MM.1S (cell line): ENCODE data around the gene IL19.

Experiments used
- DNase-seq: peaks from one replicate; pipeline ENCODE4 v3.0.0-alpha.2; 2015
- H2AFZ ChIP-seq: fragments of 300-600 bp; sonication (generic); 2 replicates; pipeline ENCODE4 v1.6.0; 2016; ENCODE audit warnings: antibody characterized with exemption, low read length
- H3F3A ChIP-seq: fragments of 300-600 bp; sonication (generic); 2 replicates; pipeline ENCODE4 v1.6.1; 2016; ENCODE audit warnings: mild to moderate bottlenecking, antibody characterized with exemption, low read length, moderate library complexity, mixed read lengths; ENCODE audit not compliant: insufficient read depth
- H3K27ac ChIP-seq: fragments of 300-600 bp; sonication (generic); 2 replicates; pipeline ENCODE4 v1.5.1; 2016; ENCODE audit warnings: mild to moderate bottlenecking, low read length
- H3K27me3 ChIP-seq: fragments of 300-600 bp; sonication (generic); replicated peaks from 2 replicates; pipeline ENCODE4 v1.6.0; 2016; ENCODE audit warnings: low read length; ENCODE audit not compliant: insufficient read depth
- H3K36me3 ChIP-seq: fragments of 300-600 bp; sonication (generic); replicated peaks from 2 replicates; pipeline ENCODE4 v1.6.1; 2016; ENCODE audit warnings: mild to moderate bottlenecking, low read length, mixed read lengths; ENCODE audit not compliant: insufficient read depth
- H3K4me1 ChIP-seq: fragments of 300-600 bp; sonication (generic); 2 replicates; pipeline ENCODE4 v1.6.1; 2016; ENCODE audit warnings: low read length, mixed read lengths
- H3K4me2 ChIP-seq: fragments of 300-600 bp; sonication (generic); 2 replicates; pipeline ENCODE4 v1.6.0; 2016; ENCODE audit warnings: low read depth, low read length
- H3K4me3 ChIP-seq: fragments of 300-600 bp; sonication (generic); 2 replicates; pipeline ENCODE4 v1.5.1; 2016; ENCODE audit warnings: low read length, mixed read lengths
- H3K79me2 ChIP-seq: fragments of 300-600 bp; sonication (generic); 2 replicates; pipeline ENCODE4 v1.6.1; 2016; ENCODE audit warnings: mixed run types, low read length, mixed read lengths
- H3K9ac ChIP-seq: fragments of 300-600 bp; sonication (generic); 2 replicates; pipeline ENCODE4 v1.6.1; 2016; ENCODE audit warnings: low read length, mixed read lengths
- H3K9me2 ChIP-seq: fragments of 300-600 bp; sonication (generic); replicated peaks from 2 replicates; pipeline ENCODE4 v1.6.1; 2016; ENCODE audit warnings: mild to moderate bottlenecking, low read length, mixed read lengths; ENCODE audit not compliant: insufficient read depth
- H3K9me3 ChIP-seq: fragments of 300-600 bp; sonication (generic); replicated peaks from 2 replicates; pipeline ENCODE4 v1.6.1; 2016; ENCODE audit warnings: mild to moderate bottlenecking, low read length, mixed read lengths; ENCODE audit not compliant: insufficient read depth
- H4K20me1 ChIP-seq: fragments of 300-600 bp; sonication (generic); 2 replicates; pipeline ENCODE4 v1.6.1; 2016; ENCODE audit warnings: mild to moderate bottlenecking, low read length, moderate library complexity, mixed read lengths; ENCODE audit not compliant: insufficient read depth
- CTCF ChIP-seq: fragments of 300-600 bp; sonication (generic); IDR thresholded peaks from 2 replicates; pipeline ENCODE4 v1.5.1; 2016; ENCODE audit warnings: antibody characterized with exemption, low read length, mixed read lengths
- EZH2 ChIP-seq: fragments of 300-600 bp; sonication (generic); optimal IDR thresholded peaks from 2 replicates; pipeline ENCODE3; 2017; ENCODE audit warnings: low read depth, mild to moderate bottlenecking, antibody characterized with exemption, low read length, mixed read lengths
- EZH2phosphoT487 ChIP-seq: fragments of 300-600 bp; sonication (generic); IDR thresholded peaks from 2 replicates; pipeline ENCODE4 v1.6.1; 2018; ENCODE audit warnings: antibody characterized with exemption, low read length

Gene IL19

GRCh38 chr1:206788487-206789050 is 18.0 kb downstream of the IL19 start:
- H3K27me3 ChIP-seq = no peaks in the 10 kb centered on the region
- no peaks in the 10 kb centered on the region for H4K20me1 ChIP-seq
- H3K4me3 ChIP-seq = no peak overlapping the region
- no peaks in the 10 kb centered on the region for H3K79me2 ChIP-seq
- H2AFZ ChIP-seq = no peak overlapping the region
- peaks cover 38% of the 10 kb centered on the region for H3K4me1 ChIP-seq
- H3F3A ChIP-seq = peaks cover 17% of the 10 kb centered on the region
- TF ChIP-seq CTCF (no peak), EZH2phosphoT487 (no peak), EZH2 (no peak)
- H3K9me2 ChIP-seq = no peaks in the 10 kb centered on the region
- no peak for DNase-seq
- no peak overlapping the region for H3K27ac ChIP-seq
- H3K9ac ChIP-seq = no peak overlapping the region
- H3K4me2 ChIP-seq = no peak overlapping the region
- no peaks in the 10 kb centered on the region for H3K36me3 ChIP-seq
- no peaks in the 10 kb centered on the region for H3K9me3 ChIP-seq

GRCh38 chr1:206790502-206791250 is 20.1 kb downstream of the IL19 start:
- H3K9me2 ChIP-seq = no peaks in the 10 kb centered on the region
- no peak for DNase-seq
- no peak overlapping the region for H2AFZ ChIP-seq
- no peaks in the 10 kb centered on the region for H3K79me2 ChIP-seq
- H3K9me3 ChIP-seq = no peaks in the 10 kb centered on the region
- H3K4me2 ChIP-seq = peak overlapping the region; percentile 58; the same call in 1 of the 2 replicates
- 0 out of 2 replicates have a peak, but pooled peaks cover 3% of the 10 kb centered on the region for H3F3A ChIP-seq
- TF ChIP-seq EZH2phosphoT487 = no peak
- TF ChIP-seq CTCF = no peak
- TF ChIP-seq EZH2 = no peak
- no peaks in the 10 kb centered on the region for H3K36me3 ChIP-seq
- H3K4me1 ChIP-seq = peaks cover 32% of the 10 kb centered on the region
- no peak overlapping the region for H3K9ac ChIP-seq
- H4K20me1 ChIP-seq = no peaks in the 10 kb centered on the region
- H3K27me3 ChIP-seq = no peaks in the 10 kb centered on the region
- no peak overlapping the region for H3K4me3 ChIP-seq
- H3K27ac ChIP-seq = peak overlapping the region; percentile 62; the same call in 1 of the 2 replicates

- H3K27ac ChIP-seq = no peak overlapping the region
- no peaks in the 10 kb centered on the region for H3K36me3 ChIP-seq
- H3F3A ChIP-seq = 0 out of 2 replicates have a peak, but pooled peaks cover 3% of the 10 kb centered on the region
- no peak overlapping the region for H3K4me2 ChIP-seq
- H3K9ac ChIP-seq = no peak overlapping the region
- H3K4me3 ChIP-seq = no peak overlapping the region
- H3K27me3 ChIP-seq = no peaks in the 10 kb centered on the region
- no peaks in the 10 kb centered on the region for H4K20me1 ChIP-seq
- peaks cover 37% of the 10 kb centered on the region for H3K4me1 ChIP-seq
- TF ChIP-seq CTCF (no peak), EZH2 (no peak), EZH2phosphoT487 (no peak)
- H3K9me2 ChIP-seq = no peaks in the 10 kb centered on the region
- no peak for DNase-seq
- H2AFZ ChIP-seq = no peak overlapping the region
- H3K79me2 ChIP-seq = no peaks in the 10 kb centered on the region
- no peaks in the 10 kb centered on the region for H3K9me3 ChIP-seq
Measured at GRCh38 chr1:206792939-206793607, 22.5 kb downstream of the IL19 start.
